ENCODE results near the gene NOS1. TPM values are rescaled to one million over a fixed set of nuclear protein-coding genes. Genes with fewer than 3 reads are reported as not detected.

The NOS1 gene
- total RNA-seq, 4 donors from 2014 or later: 0.79 to 1.6 (median 0.96) TPM; not detected in 1

GRCh38 chr12:117166107-117166506, 195.3 kb downstream of the NOS1 start:
- H3K4me3 ChIP-seq: no peak overlapping the region
- no peak overlapping the region for H3K27ac ChIP-seq
- DNase-seq: no peak
- in situ Hi-C loops (cut with MboI; ENCODE audit: low pct_ligation_motif_present in 1 of 4, low pct_unique_long_range_greater_than_20kb in 1 of 4, low sequenced_read_pairs in 3 of 4) (no loop called here), intact Hi-C loops (cut with DNase I; ENCODE audit: low total_unique reads) (no loop called here)
- H3K9me3 ChIP-seq: no peaks in the 10 kb centered on the region
- WGBS, 2 donors (ENCODE audit: low coverage in 1 of 2): 84 to 89% methylated on average over 4 of the region's 4 CpGs
- H3K36me3 ChIP-seq: peaks cover 0 to 63% (median 29%) of the 10 kb centered on the region in 4 donors
- no peaks in the 10 kb centered on the region for H3K4me1 ChIP-seq
- H3K27me3 ChIP-seq: no peaks in the 10 kb centered on the region
- TF ChIP-seq POLR2AphosphoS5 (IDR thresholded peaks at IDR 0.05): no peak
- TF ChIP-seq EP300 (IDR thresholded peaks at IDR 0.05; ENCODE audit: low read depth): no peak
- TF ChIP-seq CTCF (IDR thresholded peaks at IDR 0.05): no peak
- TF ChIP-seq POLR2A (IDR thresholded peaks at IDR 0.05): no peak

- no peak overlapping the region for H3K27ac ChIP-seq
- no peaks in the 10 kb centered on the region for H3K27me3 ChIP-seq
- no peaks in the 10 kb centered on the region for H3K4me1 ChIP-seq
- no peak for DNase-seq
- 47 to 56% methylated on average over 2 to 5 of the region's 5 CpGs for WGBS, 2 donors (ENCODE audit: low coverage in 1 of 2)
- TF ChIP-seq POLR2AphosphoS5 (IDR thresholded peaks at IDR 0.05) (no peak), POLR2A (IDR thresholded peaks at IDR 0.05) (no peak), CTCF (IDR thresholded peaks at IDR 0.05) (no peak), EP300 (IDR thresholded peaks at IDR 0.05; ENCODE audit: low read depth) (no peak)
- H3K9me3 ChIP-seq: no peaks in the 10 kb centered on the region
- peaks cover 0 to 65% (median 32%) of the 10 kb centered on the region in 4 donors for H3K36me3 ChIP-seq
- in situ Hi-C loops (cut with MboI; ENCODE audit: low pct_ligation_motif_present in 1 of 4, low pct_unique_long_range_greater_than_20kb in 1 of 4, low sequenced_read_pairs in 3 of 4) (no loop called here), intact Hi-C loops (cut with DNase I; ENCODE audit: low total_unique reads) (no loop called here)
- H3K4me3 ChIP-seq: no peak overlapping the region
Measured at GRCh38 chr12:117165342-117165741, 196.1 kb downstream of the NOS1 start.

- in situ Hi-C loops (cut with MboI; ENCODE audit: low pct_ligation_motif_present in 1 of 4, low pct_unique_long_range_greater_than_20kb in 1 of 4, low sequenced_read_pairs in 3 of 4) (no loop called here), intact Hi-C loops (cut with DNase I; ENCODE audit: low total_unique reads) (no loop called here)
- Histone ChIP-seq H3K9me3 (no peaks in the 10 kb centered on the region), H3K4me1 (no peaks in the 10 kb centered on the region), H3K36me3 (peaks cover 0 to 68% (median 34%) of the 10 kb centered on the region in 4 donors), H3K27me3 (no peaks in the 10 kb centered on the region), H3K4me3 (no peak overlapping the region), H3K27ac (no peak overlapping the region)
- 92% methylated on average over 7 of the region's 7 CpGs; no CpG with 5 or more reads in 1 of the 2 donors for WGBS, 2 donors (ENCODE audit: low coverage in 1 of 2)
- DNase-seq: no peak
- TF ChIP-seq POLR2AphosphoS5 (IDR thresholded peaks at IDR 0.05): no peak
- no peak for TF ChIP-seq EP300 (IDR thresholded peaks at IDR 0.05; ENCODE audit: low read depth)
- no peak for TF ChIP-seq POLR2A (IDR thresholded peaks at IDR 0.05)
- no peak for TF ChIP-seq CTCF (IDR thresholded peaks at IDR 0.05)
Measured at GRCh38 chr12:117162633-117163032, 198.8 kb downstream of the NOS1 start.

- Histone ChIP-seq H3K36me3 (peaks cover 0 to 68% (median 34%) of the 10 kb centered on the region in 4 donors), H3K27ac (no peak overlapping the region), H3K9me3 (no peaks in the 10 kb centered on the region), H3K4me3 (no peak overlapping the region), H3K4me1 (no peaks in the 10 kb centered on the region), H3K27me3 (no peaks in the 10 kb centered on the region)
- intact Hi-C loops (cut with DNase I; ENCODE audit: low total_unique reads) (no loop called here), in situ Hi-C loops (cut with MboI; ENCODE audit: low pct_ligation_motif_present in 1 of 4, low pct_unique_long_range_greater_than_20kb in 1 of 4, low sequenced_read_pairs in 3 of 4) (no loop called here)
- WGBS, 2 donors (ENCODE audit: low coverage in 1 of 2): 88 to 98% methylated on average over 4 to 8 of the region's 8 CpGs
- TF ChIP-seq CTCF (IDR thresholded peaks at IDR 0.05): no peak
- no peak for TF ChIP-seq POLR2AphosphoS5 (IDR thresholded peaks at IDR 0.05)
- no peak for TF ChIP-seq POLR2A (IDR thresholded peaks at IDR 0.05)
- no peak for DNase-seq
Measured at GRCh38 chr12:117162167-117162539, 199.3 kb downstream of the NOS1 start.

Data from transverse colon (tissue), 4 donors.